Ascending aorta (tissue), 2 donors: ENCODE measurements around the gene TMEM200A. TPM values are rescaled to one million over a fixed set of nuclear protein-coding genes. Genes with fewer than 3 reads are reported as not detected.

Experiments
- DNase-seq, 2 donors: peaks; one replicate each; pipeline ENCODE4 v3.0.0-alpha.2; 2019; ENCODE audit warnings: low spot score in 2 of 2
- H3K27ac ChIP-seq, 2 donors: fragments of 200-600 bp; sonication (generic); one replicate each; pipeline ENCODE4 v1.5.1; 2016 to 2017; ENCODE audit warnings: mild to moderate bottlenecking in 1 of 2
- H3K27me3 ChIP-seq: fragments of 200-600 bp; sonication (generic); one replicate; pipeline ENCODE4 v1.5.1; 2017
- H3K36me3 ChIP-seq, 2 donors: fragments of 200-600 bp; sonication (generic); one replicate each; pipeline ENCODE4 v1.5.1; 2016
- H3K4me1 ChIP-seq, 2 donors: fragments of 200-600 bp; sonication (generic); one replicate each; pipeline ENCODE4 v1.5.1; 2016 to 2017; ENCODE audit warnings: mild to moderate bottlenecking in 1 of 2
- H3K4me3 ChIP-seq, 2 donors: fragments of 200-600 bp; sonication (generic); one replicate each; pipeline ENCODE4 v1.5.1; 2016 to 2017; ENCODE audit warnings: mild to moderate bottlenecking in 1 of 2
- H3K9me3 ChIP-seq, 2 donors: fragments of 200-600 bp; sonication (generic); one replicate each; pipeline ENCODE4 v1.5.1; 2016
- intact Hi-C: fragments of 100-400 bp; cut with DNase I; formaldehyde crosslinking; loops from one replicate; pipeline ENCODE4 v1.15.1; 2023
- total RNA-seq: library from RNA; depleted of rRNA; stranded (reverse); fragments of >200 nt; gene quantifications from one replicate; pipeline ENCODE4 v1.1.0, GENCODE V29; 2016
- TF ChIP-seq, protein P1 (sequence below), 3 experiments: fragments of 200-600 bp in 2 of 3; fragments of 450-650 bp in 1 of 3; sonication (generic) in 2 of 3; IDR thresholded peaks; one replicate each; pipeline ENCODE4 v1.5.1; 2016 to 2019; ENCODE audit warnings: antibody characterized with exemption in 3 of 3, mild to moderate bottlenecking in 1 of 3, moderate library complexity in 1 of 3

TMEM200A gene
- total RNA-seq, 1 donor from 2014 or later = 3.6 TPM

DNA sequence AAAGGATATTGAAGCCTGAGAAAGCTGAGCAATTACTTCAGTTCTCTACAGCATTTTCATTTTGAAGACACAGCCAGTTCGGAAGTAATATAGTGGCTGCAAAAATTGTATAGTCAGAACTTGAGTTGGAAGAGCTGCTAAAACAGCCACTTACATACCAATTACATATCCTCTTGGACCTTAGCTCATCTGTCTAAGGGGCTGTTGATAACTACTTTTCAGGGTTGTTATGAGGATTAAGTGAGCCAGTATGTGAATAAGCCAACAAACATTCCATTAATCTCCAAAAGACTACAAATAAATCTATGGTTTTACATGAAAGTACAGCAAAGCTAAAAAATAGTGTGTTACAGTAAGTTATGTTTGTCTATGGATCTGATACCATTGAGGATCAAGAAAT is 59.7 kb downstream of the TMEM200A start:
- Histone ChIP-seq H3K27ac (no peak overlapping the region), H3K27me3 (no peaks in the 10 kb centered on the region), H3K4me3 (no peak overlapping the region), H3K9me3 (no peaks in the 10 kb centered on the region), H3K4me1 (no peaks in the 10 kb centered on the region), H3K36me3 (no peaks in the 10 kb centered on the region)
- intact Hi-C loops = no loop called here
- DNase-seq = no peak
- TF ChIP-seq, protein P1, sequence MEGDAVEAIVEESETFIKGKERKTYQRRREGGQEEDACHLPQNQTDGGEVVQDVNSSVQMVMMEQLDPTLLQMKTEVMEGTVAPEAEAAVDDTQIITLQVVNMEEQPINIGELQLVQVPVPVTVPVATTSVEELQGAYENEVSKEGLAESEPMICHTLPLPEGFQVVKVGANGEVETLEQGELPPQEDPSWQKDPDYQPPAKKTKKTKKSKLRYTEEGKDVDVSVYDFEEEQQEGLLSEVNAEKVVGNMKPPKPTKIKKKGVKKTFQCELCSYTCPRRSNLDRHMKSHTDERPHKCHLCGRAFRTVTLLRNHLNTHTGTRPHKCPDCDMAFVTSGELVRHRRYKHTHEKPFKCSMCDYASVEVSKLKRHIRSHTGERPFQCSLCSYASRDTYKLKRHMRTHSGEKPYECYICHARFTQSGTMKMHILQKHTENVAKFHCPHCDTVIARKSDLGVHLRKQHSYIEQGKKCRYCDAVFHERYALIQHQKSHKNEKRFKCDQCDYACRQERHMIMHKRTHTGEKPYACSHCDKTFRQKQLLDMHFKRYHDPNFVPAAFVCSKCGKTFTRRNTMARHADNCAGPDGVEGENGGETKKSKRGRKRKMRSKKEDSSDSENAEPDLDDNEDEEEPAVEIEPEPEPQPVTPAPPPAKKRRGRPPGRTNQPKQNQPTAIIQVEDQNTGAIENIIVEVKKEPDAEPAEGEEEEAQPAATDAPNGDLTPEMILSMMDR (IDR thresholded peaks at IDR 0.05) = no peak

DNA sequence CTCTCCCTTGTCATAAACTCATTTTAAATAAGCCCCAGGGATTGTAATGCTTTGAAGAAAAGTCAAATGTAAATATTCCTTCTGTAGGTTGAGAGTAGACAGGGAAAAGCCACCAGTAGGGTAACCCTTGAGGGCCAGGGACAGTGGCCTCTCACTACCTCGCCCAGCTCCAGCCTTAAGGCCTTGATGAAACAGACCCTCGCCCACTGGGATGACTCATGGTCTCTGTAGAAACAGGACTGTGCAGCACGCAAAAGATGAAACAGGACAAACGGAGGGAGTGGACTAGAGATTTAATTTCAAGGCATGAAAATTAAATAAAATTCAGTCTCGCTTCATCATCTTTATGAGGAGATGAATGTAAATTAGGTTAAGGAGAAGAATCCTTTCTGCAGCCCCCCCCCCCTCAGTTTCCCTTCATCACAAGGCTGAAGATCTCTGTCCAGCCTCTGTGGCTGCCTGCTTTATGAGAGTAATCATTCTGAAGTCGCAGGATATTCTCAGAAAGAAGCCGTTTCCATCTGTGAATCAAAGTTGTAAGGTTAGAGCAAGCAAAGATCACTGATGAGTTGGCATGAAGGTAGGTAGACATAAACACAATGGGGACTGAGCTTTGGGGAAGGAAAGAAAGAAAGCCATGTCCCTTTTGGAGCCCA is 60.4 kb downstream of the TMEM200A start:
- no peak for DNase-seq
- no peaks in the 10 kb centered on the region for H3K36me3 ChIP-seq
- no peaks in the 10 kb centered on the region for H3K4me1 ChIP-seq
- TF ChIP-seq, protein P1 (IDR thresholded peaks at IDR 0.05) = no peak
- no peak overlapping the region for H3K4me3 ChIP-seq
- H3K27ac ChIP-seq = no peak overlapping the region
- intact Hi-C loops = no loop called here
- H3K27me3 ChIP-seq = no peaks in the 10 kb centered on the region
- no peaks in the 10 kb centered on the region for H3K9me3 ChIP-seq

DNA sequence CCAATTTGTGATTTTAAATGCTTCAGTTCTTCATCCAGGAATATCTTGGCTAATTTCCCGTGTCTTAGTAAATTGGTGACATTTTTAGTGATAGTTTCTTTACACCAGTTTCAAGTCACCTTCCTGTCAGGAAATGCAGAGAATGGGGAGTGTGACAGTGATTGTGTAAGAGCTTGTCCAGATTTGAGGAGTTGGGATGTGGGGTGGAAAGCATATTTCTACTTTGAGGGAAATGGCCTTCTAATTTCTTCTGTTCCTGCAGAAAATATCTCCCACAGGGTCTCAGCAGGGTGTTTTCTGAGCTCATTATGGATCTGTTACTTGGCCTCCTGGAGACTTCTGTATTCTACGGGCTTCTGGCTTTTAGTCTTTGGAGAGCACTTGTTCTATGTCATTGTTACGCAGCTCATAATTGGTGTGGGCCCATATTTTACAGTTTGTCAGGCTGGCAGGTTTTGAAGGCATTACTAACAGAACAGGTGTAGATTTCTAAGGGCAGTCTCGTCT is 65.6 kb downstream of the TMEM200A start:
- DNase-seq = no peak
- Histone ChIP-seq H3K4me3 (no peak overlapping the region), H3K9me3 (no peaks in the 10 kb centered on the region), H3K27ac (no peak overlapping the region), H3K27me3 (no peaks in the 10 kb centered on the region), H3K4me1 (no peaks in the 10 kb centered on the region), H3K36me3 (no peaks in the 10 kb centered on the region)
- TF ChIP-seq, protein P1 (IDR thresholded peaks at IDR 0.05) = no peak
- intact Hi-C loops = no loop called here

DNA sequence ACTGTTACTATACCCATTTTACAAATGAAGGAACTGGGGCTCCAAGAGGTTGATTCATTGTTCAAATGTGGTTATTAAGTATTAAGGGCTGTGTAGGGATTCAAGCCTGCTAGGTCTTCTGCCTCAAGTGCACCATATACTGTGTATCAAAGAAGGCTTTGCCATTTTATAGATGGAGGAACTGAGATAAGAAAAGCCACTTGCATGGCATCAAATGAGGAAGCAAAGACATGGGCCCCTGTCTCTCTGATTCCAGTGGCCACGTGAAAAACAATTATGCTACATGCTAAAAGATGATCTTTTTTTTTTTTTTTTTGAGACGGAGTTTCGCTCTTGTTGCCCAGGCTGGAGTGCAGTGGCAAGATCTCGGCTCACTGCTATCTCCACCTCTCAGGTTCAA is 67.0 kb downstream of the TMEM200A start:
- Histone ChIP-seq H3K27ac (no peak overlapping the region), H3K4me3 (no peak overlapping the region), H3K4me1 (no peaks in the 10 kb centered on the region), H3K27me3 (no peaks in the 10 kb centered on the region), H3K36me3 (no peaks in the 10 kb centered on the region), H3K9me3 (no peaks in the 10 kb centered on the region)
- intact Hi-C loops = no loop called here
- no peak for DNase-seq
- TF ChIP-seq, protein P1 (IDR thresholded peaks at IDR 0.05) = no peak

DNA sequence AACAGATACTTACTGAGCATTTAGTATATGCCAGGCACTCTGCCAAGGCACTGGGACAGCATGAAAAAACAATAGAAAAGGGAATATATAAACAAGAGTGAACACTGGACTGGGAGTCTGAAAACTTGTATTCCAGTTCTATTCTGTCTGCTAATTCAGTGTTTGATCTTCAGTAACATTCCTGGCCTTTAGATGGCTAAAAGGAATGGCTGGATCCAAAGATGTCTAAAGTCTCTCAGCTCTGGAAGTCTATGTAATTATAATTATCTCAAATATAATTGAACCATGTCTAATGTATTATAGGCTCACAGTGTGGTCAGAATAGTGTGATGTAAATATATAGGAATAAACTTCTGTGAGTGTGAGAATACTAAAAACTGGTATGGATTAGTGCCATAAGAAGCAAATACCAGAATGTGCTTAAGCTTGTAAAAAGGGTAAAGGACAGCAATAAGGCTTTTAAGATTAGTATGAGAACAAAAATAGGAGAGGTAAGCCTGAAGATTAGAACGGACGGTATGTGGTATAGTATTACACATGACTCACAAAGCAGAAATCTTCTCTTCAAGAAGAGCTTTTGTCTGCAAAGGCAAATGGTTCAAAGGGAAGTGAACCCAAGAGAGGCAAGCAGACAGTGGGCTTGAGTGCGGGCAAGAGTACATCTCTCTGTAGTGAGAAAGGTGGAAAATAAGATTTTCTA is 68.5 kb downstream of the TMEM200A start:
- intact Hi-C loops = no loop called here
- Histone ChIP-seq H3K4me3 (no peak overlapping the region), H3K27ac (no peak overlapping the region), H3K9me3 (no peaks in the 10 kb centered on the region), H3K36me3 (no peaks in the 10 kb centered on the region), H3K4me1 (no peaks in the 10 kb centered on the region), H3K27me3 (no peaks in the 10 kb centered on the region)
- TF ChIP-seq, protein P1 (IDR thresholded peaks at IDR 0.05) = no peak
- DNase-seq = no peak
